NCI-H1048 (cell line): Measurements from ENCODE around the gene NRIP3.
"Not testable (repeated sequence)": the region's sequence is repeated elsewhere in the genome, so short reads cannot be mapped to it uniquely, and the experiment has no call there.

Source experiments
- DNase-seq: peaks from one replicate; lab custom pipeline; 2025; lab: John Stamatoyannopoulos, UW

Gene NRIP3

GRCh38 chr11:8971196-8971923, 32.4 kb downstream of the NRIP3 start:
- no peak for DNase-seq

DNA sequence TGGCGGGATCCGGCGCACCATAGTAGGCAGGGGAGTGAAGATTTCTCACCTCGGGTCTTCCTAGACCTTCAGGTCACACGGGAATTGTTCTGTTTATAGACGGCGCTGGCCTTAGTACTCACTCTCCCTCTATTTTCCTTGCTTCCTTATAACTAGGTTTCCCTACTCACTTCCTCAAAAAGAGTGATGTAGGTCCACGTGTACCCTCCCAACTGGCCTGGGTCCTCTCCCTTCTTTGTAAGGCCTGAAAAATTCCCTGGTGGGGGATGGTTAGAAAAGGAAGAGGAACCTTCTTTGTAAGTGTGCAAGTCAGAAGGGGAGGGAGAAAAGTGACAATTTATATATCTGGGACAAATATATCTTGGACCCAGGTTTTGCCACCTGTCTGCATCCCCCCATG, 36.6 kb downstream of the NRIP3 start:
- no peak for DNase-seq

DNA sequence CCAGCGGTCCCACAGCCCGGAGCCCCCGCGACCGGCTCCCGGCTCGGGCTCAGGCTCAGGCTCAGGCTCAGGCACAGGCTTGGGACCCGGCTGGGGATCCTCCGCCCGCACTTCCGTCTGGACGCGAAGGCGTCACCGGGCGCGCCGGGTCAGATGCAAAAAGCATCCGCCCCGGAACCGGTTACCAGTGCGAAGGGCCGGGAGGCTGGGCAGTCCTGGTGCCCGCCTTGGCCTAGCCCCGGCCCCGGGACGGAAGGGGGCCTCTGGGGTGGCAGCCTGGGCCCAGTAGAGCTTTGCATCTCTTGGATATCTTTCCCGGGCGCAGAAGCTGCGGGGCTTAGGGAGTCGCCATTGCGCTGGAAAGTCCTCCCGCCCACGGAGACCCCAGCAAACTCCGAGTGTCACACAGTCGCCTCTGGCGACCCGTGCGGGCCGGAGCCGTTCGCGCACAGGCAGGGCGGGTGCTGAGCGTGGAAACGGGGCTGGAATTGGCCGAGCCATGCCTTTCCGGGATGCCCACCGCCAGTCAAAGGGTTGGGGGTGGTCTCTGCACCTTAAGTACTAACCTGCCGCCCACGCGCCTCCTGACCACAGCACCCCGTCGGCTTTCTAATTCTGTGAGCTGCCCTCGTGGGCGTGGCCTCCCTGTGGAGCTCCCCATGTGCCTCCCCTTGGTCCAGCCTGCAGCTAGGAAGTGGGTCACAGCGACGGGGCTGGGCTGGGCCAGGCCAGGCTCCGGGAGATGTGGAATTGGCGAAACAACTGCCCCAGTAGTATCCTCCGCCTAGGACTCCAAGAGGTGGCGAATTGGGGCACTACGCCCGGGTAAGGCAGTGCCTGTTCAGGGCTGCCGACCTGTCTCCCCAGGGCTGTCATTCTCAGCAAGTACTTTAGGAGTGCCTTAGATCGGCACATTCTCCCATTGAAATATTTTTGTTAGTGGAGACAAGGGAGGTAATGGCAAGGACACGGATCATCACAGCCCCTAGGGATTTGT, 39.2 kb downstream of the NRIP3 start, which contains the start of gene TMEM9B:
Gene TMEM9B, minus strand, starts transcription at position 119 of the 997 bp plus-strand sequence. CDS start 129 bp downstream, outside the sequence.
- peak; percentile 68 for DNase-seq

DNA sequence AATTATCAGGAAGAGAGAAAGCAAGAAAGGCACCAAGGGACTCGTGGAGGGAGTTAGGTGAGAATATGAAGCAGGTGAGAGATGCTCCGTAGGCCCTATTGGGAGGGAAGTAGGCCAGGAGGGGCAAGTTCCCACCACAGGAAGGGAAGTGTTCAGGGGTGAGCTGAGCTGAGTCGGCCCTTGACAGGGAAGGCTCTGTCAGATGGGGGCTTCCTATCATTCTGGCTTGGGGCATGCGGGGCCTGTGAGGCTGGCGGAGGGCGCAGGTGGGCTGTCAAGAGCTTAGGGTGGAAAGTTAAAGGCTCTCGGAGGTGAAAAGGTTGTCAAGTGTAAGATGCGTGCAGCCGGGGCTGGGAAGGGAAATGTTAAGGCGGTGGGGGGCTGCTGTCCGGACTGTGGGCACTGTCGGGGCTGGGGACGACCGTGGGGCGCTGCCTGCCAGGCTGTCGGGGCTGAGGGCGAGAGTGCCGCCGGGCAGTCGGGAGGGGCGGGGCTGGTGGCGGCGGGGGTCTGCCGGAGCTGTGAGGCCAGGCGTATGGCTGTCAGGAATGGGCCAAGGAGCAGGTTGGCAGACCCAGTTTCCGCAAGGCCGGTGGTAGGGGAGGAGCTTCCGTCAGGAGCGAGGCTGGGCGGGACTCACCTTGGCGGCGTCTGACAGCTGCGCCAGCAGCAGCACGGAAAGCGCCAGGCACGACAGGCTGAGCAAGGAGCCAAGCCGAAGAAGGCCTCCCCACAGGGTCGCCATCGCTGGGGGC, 40.1 kb downstream of the NRIP3 start:
- DNase-seq = peak; percentile 54

GRCh38 chr11:8962841-8963240, 41.0 kb downstream of the NRIP3 start:
- no peak for DNase-seq

- DNase-seq = no peak
Observed at GRCh38 chr11:8961401-8961800, 42.4 kb downstream of the NRIP3 start.

DNA sequence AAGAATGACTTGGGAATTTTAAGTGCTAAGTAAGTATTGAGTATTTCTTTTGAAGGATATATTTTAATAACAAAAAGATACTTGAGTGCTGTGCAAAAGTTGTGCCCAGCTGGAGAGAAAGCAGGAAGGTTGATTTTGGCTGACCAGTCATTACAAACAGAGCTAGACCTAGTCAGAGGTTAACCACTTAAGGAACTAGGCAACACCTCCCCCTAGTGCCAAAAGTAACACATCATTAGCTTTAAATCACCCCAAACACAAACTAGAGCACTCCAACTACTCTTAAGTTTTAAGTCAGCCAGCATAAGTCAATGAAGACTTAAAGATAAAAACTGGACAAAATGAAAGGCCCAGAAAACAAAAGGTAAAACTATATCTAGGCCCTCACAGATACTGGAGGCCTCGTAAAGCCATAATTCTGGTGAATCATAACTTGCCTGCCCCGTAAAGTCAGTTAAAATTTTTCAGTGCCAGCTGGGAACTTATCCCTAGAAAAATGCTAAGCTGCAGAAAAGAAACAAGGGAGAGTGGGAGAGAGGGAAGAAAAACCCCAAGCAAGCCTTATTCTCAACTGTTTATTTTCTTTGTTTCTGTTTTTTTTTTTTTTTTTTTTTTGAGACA, 44.1 kb downstream of the NRIP3 start:
- DNase-seq = no peak

DNA sequence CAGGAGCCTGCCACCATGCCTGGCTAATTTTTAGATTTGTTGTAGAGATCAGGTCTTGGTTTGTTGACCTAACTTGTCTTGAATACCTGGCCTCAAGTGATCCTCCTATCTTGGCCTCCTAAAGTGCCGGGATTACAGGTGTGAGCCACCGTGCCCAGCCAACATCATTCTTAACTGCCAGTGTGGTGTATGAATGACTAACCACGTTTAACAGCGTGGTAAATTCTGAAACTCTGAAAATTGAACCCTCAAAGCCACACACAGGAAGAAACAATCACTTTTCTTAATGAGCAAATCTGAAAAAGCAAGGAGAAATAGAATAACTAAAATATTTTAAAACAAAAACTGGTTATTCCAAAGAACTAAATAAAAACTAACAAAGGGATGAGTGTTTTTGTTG, 46.9 kb downstream of the NRIP3 start:
- no peak for DNase-seq

DNA sequence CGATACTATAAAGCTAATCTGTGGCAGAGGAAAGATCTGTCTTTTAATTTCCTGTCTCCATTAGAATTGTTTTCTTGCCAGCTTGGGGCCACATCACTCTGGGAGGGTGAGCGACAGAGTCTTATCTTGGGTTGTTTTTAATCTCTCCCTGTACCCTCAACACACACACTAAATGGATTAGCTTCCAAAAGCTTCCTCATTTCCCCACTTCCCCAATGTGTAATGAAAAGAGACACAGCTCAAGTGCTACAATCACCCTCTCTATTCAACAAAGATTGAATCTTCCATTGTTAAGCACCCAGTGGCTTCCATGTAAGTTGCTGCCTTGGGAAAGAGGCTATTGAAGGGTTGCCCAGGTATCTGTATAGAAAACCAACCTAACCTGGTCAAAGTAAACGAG, 54.9 kb downstream of the NRIP3 start:
- DNase-seq = no peak

DNA sequence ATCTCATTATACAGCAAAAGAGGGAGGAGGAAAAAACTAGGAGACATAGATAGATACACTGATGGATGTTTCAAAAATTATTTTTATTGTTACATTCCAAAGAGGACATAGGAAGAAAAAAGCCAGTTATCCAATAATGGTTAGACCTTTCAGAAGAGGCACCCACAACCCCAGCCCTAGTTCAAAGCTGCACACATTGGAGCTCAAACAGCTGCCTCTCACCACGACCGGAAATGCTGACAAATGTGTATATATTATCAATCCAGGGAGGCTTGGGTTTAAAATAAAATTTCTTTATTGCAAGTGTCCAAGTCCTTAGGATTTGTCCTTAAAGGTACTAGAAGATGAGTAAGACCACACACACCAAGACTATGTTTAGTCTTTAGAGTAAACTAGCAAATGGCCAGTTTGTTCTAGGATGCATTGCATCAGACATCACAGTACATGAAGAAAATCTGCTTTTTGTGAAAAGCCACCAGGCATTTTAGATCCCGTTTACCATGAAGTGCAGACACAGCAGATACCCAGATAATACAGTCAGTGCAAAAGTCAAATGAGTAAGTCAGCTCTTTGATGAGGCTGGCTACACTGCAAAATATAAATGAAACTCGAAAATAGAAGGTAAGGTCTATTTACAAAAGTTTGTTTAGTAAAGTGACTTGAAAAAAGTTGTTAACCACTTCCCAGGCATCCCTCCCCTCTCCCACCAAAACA, 56.4 kb downstream of the NRIP3 start:
- DNase-seq = no peak

- DNase-seq = no peak
Observed at GRCh38 chr11:8942518-8943066, 61.2 kb downstream of the NRIP3 start, which contains the start of gene ASCL3. TSS of gene ASCL3 (minus strand) at chr11:8943016. CDS start at chr11:8938161, 4,855 bp downstream.

DNA sequence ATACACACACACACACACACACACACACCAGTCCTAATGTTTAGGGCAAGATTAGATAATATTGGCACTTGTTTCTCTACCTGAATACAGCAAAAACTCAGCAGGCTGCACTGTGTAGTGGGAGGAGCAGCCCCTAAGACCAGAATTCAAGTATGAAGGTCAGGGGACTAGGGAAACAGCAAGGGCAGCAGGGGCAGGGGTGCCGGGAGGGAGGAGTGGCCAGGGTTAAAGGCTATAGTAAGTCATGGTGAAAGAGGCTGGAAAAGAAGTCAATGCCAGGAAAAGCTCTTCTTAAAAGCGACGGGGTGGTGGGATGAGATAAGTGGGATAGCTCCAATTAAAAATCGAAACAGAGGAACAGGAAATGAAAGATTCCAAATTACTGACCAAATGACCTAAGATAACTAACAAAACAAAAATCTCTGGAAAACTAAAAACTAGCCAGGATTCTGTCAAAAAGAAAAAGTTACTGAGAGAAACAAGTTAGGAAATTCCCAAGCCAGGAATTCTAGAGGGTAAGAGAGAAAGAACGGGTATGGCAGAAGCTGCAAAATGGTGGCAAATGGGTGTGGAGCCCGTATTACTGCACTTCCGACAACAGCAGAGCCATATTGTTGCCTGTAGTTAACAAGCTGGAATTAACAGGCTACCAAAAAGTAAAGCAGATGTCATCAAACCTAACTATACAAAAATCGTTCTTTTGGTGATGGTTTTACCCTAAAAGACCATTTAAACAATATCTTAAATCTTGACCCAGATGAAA, 62.3 kb downstream of the NRIP3 start:
- no peak for DNase-seq

GRCh38 chr11:8937659-8938058, 66.1 kb downstream of the NRIP3 start:
- DNase-seq = no peak

GRCh38 chr11:8937159-8937558, 66.6 kb downstream of the NRIP3 start:
- DNase-seq = no peak

- not testable (repeated sequence) for DNase-seq
Observed at GRCh38 chr11:8935789-8936188, 68.0 kb downstream of the NRIP3 start.

GRCh38 chr11:8934742-8935488, 68.9 kb downstream of the NRIP3 start:
- DNase-seq = no peak

DNA sequence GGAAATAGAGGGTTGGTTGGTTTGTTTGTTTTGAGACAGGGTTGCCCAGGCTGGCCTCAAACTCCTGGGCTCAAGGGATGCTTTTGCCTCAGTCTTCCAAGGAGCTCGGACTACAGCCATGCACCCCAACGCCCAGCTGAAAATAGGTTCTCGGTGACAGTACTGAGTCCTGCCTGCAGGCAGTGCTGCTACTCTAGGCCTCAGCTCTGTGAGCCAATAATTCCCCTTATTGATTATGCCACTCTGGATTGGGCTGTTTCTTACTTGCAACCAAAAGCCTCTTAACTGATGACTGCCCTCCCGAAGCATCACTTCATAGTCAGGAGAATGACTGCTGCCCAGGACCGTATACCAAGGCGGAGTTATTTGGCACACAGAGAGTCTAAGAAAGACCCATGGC, 69.9 kb downstream of the NRIP3 start:
- no peak for DNase-seq

DNA sequence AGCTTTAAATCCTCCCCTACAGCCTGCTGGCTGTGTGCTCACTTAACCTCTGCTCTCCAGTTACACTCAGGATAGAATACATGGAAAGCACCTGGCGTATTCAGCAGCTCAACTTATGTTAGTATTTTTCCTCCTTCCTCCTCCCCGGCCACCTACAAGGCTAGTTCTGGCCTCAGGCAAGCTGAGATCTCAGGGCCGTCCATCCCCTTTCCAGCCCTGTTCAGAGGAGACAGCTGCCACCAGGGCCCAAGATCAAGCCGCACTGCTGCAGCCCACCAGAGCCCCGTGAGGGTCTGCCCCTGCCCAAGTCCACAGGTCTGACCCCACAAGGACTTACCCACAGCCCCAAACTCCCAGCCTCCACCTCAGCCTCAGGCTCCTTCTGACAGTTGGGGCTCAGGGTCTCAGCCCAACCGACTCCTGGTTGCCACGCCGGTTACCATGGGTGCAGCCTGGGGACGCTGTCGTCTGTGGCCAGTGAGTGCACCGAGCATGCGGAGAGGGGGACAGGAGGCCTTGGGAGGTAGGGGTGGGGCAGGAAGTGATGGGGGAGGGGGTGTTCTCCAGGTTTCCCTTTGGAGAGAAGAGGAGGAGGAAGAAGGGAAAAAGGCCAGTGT, 71.1 kb downstream of the NRIP3 start, which contains the start of gene C11orf16:
Gene C11orf16, minus strand, starts transcription at position 384 of the 617 bp plus-strand sequence. CDS start 639 bp downstream, outside the sequence.
- DNase-seq = no peak
